Measurements from ENCODE around the gene KCNQ4.

KCNQ4 gene

GRCh38 chr1:40820911-40821693 is 37.5 kb downstream of the KCNQ4 start:
- no peak for DNase-seq

- DNase-seq = no peak
Observed at GRCh38 chr1:40822890-40823289, 39.3 kb downstream of the KCNQ4 start.

GRCh38 chr1:40823345-40823744 is 39.8 kb downstream of the KCNQ4 start:
- no peak for DNase-seq

- no peak for DNase-seq
Observed at GRCh38 chr1:40823983-40824382, 40.4 kb downstream of the KCNQ4 start.

- no peak for DNase-seq
Observed at GRCh38 chr1:40824591-40825434, 41.2 kb downstream of the KCNQ4 start.

- no peak for DNase-seq
Observed at GRCh38 chr1:40825435-40825788, 41.8 kb downstream of the KCNQ4 start.

GRCh38 chr1:40825996-40826395 is 42.4 kb downstream of the KCNQ4 start:
- no peak for DNase-seq

GRCh38 chr1:40829631-40830245 is 46.2 kb downstream of the KCNQ4 start:
- DNase-seq = no peak

GRCh38 chr1:40830419-40830943 is 46.9 kb downstream of the KCNQ4 start:
- DNase-seq = no peak

GRCh38 chr1:40831001-40831732 is 47.6 kb downstream of the KCNQ4 start:
- no peak for DNase-seq

GRCh38 chr1:40833979-40834378 is 50.4 kb downstream of the KCNQ4 start:
- no peak for DNase-seq

- no peak for DNase-seq
Observed at GRCh38 chr1:40834968-40835545, 51.5 kb downstream of the KCNQ4 start.

- no peak for DNase-seq
Observed at GRCh38 chr1:40836283-40836682, 52.7 kb downstream of the KCNQ4 start.

- DNase-seq = no peak
Observed at GRCh38 chr1:40837601-40838000, 54.0 kb downstream of the KCNQ4 start.

GRCh38 chr1:40838045-40838979 is 54.7 kb downstream of the KCNQ4 start:
- DNase-seq = no peak

GRCh38 chr1:40838980-40839942 is 55.7 kb downstream of the KCNQ4 start:
- no peak for DNase-seq

- DNase-seq = no peak
Observed at GRCh38 chr1:40839943-40840335, 56.4 kb downstream of the KCNQ4 start.

GRCh38 chr1:40840526-40841323 is 57.1 kb downstream of the KCNQ4 start:
- no peak for DNase-seq

- no peak for DNase-seq
Observed at GRCh38 chr1:40841602-40842001, 58.0 kb downstream of the KCNQ4 start.

Data from CD4-positive, alpha-beta T cell treated with Interleukin-12 subunit alpha and Interleukin-12 subunit beta, for 1 hour (primary cell).